Lower lobe of right lung (tissue), 2 donors: Measurements from ENCODE around the gene BMP2. TPM values are rescaled to one million over a fixed set of nuclear protein-coding genes. Genes with fewer than 3 reads are reported as not detected.
A peak's percentile ranks its signal among the peaks of the same experiment; 100 is the strongest.

Experiments used
- ATAC-seq, 2 donors: fragments of 200-7000 bp; cut with Tn5 transposase; one replicate each; pipeline ENCODE4 v1.9.1; 2020 to 2022; ENCODE audit warnings: mild to moderate bottlenecking in 2 of 2, moderate library complexity in 2 of 2
- DNase-seq: peaks from one replicate; pipeline ENCODE4 v3.0.0-alpha.2; 2020
- H3K27ac ChIP-seq: fragments of 200-600 bp; one replicate; pipeline ENCODE4 v1.8.0; 2022
- H3K27me3 ChIP-seq: fragments of 200-600 bp; one replicate; pipeline ENCODE4 v1.8.0; 2022; ENCODE audit warnings: low read depth
- H3K36me3 ChIP-seq: fragments of 200-600 bp; one replicate; pipeline ENCODE4 v1.8.0; 2022; ENCODE audit warnings: mild to moderate bottlenecking
- H3K4me1 ChIP-seq: fragments of 200-600 bp; one replicate; pipeline ENCODE4 v1.8.0; 2022
- H3K4me3 ChIP-seq: fragments of 200-600 bp; one replicate; pipeline ENCODE4 v1.8.0; 2022; ENCODE audit warnings: mild to moderate bottlenecking
- H3K9me3 ChIP-seq: fragments of 200-600 bp; one replicate; pipeline ENCODE4 v1.8.0; 2022
- intact Hi-C: fragments of 100-400 bp; cut with DNase I; formaldehyde crosslinking; loops from one replicate; pipeline ENCODE4 v1.11.0; 2022
- total RNA-seq: library from RNA; stranded (reverse); fragmentation: NEBNext Ultra II Directional; extraction: Animal tissue kit (Norgen Biotek cat#: 25700); gene quantifications from one replicate; pipeline ENCODE4 v1.2.1, GENCODE V29; 2021
- TF ChIP-seq, protein P1 (sequence below): fragments of 200-600 bp; IDR thresholded peaks from one replicate; pipeline ENCODE4 v1.8.0; 2022; ENCODE audit warnings: antibody characterized with exemption, mild to moderate bottlenecking
- donor health status: DM: no; HTN: yes; CAD: no; lungs with severe emphysema.

Gene BMP2
- total RNA-seq, 1 donor from 2014 or later, result 12.4 TPM

DNA sequence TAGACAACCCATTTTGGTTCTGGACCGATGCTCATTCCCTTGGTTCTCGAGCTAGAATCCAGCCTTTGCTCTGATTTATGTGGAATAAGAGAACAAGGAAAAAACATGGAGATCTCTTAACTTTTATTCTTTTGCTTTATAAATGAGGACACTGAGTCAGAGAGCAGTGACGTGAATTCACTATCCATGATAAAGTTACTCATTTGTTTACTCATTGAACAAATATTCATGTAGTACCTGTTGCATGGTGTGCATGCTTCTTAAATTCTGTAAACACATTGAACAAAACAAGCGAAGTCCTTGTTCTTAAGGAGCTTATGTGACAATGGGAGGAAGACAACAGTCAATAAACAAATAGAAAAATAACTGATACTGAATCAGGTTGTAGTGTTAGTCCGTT lies 56.9 kb downstream of the BMP2 start:
- H3K4me3 ChIP-seq, result no peak overlapping the region
- H3K4me1 ChIP-seq, result no peaks in the 10 kb centered on the region
- no peaks in the 10 kb centered on the region for H3K27me3 ChIP-seq
- TF ChIP-seq, protein P1, sequence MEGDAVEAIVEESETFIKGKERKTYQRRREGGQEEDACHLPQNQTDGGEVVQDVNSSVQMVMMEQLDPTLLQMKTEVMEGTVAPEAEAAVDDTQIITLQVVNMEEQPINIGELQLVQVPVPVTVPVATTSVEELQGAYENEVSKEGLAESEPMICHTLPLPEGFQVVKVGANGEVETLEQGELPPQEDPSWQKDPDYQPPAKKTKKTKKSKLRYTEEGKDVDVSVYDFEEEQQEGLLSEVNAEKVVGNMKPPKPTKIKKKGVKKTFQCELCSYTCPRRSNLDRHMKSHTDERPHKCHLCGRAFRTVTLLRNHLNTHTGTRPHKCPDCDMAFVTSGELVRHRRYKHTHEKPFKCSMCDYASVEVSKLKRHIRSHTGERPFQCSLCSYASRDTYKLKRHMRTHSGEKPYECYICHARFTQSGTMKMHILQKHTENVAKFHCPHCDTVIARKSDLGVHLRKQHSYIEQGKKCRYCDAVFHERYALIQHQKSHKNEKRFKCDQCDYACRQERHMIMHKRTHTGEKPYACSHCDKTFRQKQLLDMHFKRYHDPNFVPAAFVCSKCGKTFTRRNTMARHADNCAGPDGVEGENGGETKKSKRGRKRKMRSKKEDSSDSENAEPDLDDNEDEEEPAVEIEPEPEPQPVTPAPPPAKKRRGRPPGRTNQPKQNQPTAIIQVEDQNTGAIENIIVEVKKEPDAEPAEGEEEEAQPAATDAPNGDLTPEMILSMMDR, result no peak
- no peak for ATAC-seq
- no peaks in the 10 kb centered on the region for H3K9me3 ChIP-seq
- no peaks in the 10 kb centered on the region for H3K36me3 ChIP-seq
- H3K27ac ChIP-seq, result no peak overlapping the region
- no peak for DNase-seq
- intact Hi-C loops, result no loop called here

DNA sequence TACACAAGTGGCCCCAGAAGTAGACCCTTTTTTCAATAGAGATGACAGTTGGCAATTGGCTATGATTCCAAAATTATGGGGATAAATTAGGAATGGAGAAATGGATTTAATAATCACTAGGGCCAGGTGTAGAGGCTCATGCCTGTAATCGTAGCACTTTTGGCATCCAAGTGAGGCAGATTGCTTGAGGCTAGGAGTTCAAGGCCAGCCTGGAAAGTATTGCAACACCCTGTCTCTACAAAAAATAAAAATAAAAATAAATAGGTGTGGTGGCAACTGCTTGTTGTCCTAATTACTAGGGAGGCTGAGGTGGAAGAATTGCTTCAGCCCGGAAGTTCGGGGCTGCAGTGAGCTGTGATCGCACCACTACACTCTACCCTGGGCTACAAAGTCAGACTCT lies 60.0 kb downstream of the BMP2 start:
- TF ChIP-seq, protein P1, result no peak
- Histone ChIP-seq H3K4me1 (no peaks in the 10 kb centered on the region), H3K36me3 (no peaks in the 10 kb centered on the region), H3K27ac (no peak overlapping the region), H3K9me3 (no peaks in the 10 kb centered on the region), H3K27me3 (no peaks in the 10 kb centered on the region), H3K4me3 (no peak overlapping the region)
- no peak for DNase-seq
- ATAC-seq, result no peak
- intact Hi-C loops, result no loop called here

DNA sequence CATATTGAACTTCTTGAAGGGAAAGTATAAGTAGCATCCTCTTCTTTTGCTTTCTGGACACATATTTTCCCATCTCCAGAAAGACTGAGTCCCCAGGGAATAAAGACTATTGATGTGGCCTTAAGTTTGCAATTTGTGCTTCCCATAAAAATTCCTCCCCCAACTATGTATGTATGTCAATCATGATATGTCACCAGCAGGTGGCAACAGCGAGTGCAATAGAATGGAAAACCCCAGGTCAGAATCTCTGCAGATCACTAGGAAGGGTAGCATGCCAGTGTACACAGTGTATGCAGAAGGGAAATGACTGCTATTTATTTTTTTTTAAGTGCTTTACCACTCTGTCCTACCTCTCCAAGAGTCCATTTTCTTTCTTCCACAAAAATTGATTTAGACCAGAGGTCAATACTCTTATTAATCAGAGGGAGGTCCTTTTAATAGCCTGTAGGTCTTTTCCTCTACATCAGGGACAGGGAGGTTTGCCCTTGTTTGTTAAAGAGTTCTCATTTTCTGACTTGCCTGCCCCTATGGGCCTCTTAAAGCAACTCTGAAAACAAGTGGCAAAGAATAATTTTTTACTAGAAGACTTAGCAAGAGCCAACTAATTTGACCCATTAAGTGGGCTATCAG lies 61.4 kb downstream of the BMP2 start:
- Histone ChIP-seq H3K27ac (no peak overlapping the region), H3K27me3 (no peaks in the 10 kb centered on the region), H3K9me3 (no peaks in the 10 kb centered on the region), H3K36me3 (no peaks in the 10 kb centered on the region), H3K4me1 (no peaks in the 10 kb centered on the region), H3K4me3 (no peak overlapping the region)
- DNase-seq, result peak; percentile 50
- ATAC-seq, result peak; percentile 86 to 95
- intact Hi-C loops, result no loop called here
- TF ChIP-seq, protein P1, result peak; percentile 72

DNA sequence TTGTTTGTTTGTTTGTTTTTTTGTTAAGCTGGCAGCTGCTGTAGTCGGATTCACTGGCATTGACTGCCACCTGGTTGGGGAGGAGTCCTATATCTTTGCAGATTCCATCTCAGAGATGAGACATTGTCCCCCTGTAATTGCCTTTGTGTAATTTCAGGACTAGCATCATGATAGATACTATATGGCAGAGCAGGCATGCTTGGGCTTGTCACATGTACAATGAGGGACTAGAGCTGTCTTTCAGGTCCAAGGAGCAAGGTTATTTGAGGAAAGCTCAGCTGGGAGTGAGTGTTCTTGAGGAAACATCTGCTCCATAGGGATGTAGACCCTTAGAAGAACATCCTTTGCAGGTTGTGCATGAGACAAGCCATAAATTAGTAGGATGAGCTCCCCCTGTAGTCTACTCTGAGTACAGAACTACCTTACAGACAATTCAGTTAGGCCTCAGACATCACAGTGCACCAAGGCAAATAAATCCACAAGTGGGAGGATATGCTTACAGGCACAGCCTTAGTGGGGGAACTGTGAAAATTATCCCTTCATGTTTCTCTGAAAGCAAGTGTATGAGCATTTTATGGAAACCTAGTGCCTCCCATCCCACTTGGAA lies 62.1 kb downstream of the BMP2 start:
- no peak overlapping the region for H3K4me3 ChIP-seq
- no peaks in the 10 kb centered on the region for H3K9me3 ChIP-seq
- H3K27me3 ChIP-seq, result no peaks in the 10 kb centered on the region
- ATAC-seq, result no peak
- intact Hi-C loops, result no loop called here
- H3K27ac ChIP-seq, result no peak overlapping the region
- TF ChIP-seq, protein P1, result no peak
- H3K36me3 ChIP-seq, result no peaks in the 10 kb centered on the region
- H3K4me1 ChIP-seq, result no peaks in the 10 kb centered on the region
- no peak for DNase-seq
